ENCODE data around the gene REST.

GRCh38 chr4:57013543-57014120 lies 105.9 kb downstream of the REST start:
- TF ChIP-seq POLR2AphosphoS5 (IDR thresholded peaks at IDR 0.05; ENCODE audit: borderline replicate concordance, low read depth, low read length) (no peak), EZH2 (IDR thresholded peaks at IDR 0.05) (no peak)
